Measurements from ENCODE around the gene NOC3L. TPM values are rescaled to one million over a fixed set of nuclear protein-coding genes. Genes with fewer than 3 reads are reported as not detected.
"Not testable (repeated sequence)": the region's sequence is repeated elsewhere in the genome, so short reads cannot be mapped to it uniquely, and the experiment has no call there.

Gene NOC3L
- total RNA-seq, 1 donor from 2014 or later, result 20.4 TPM

GRCh38 chr10:94358480-94358879 lies 4.3 kb downstream of the NOC3L start:
- no peak overlapping the region for H3K4me3 Mint-ChIP-seq (ENCODE audit: low read depth)
- DNase-seq (ENCODE audit: low spot score, unreplicated experiment), result no peak
- no peak for TF ChIP-seq CTCF (IDR thresholded peaks at IDR 0.05; ENCODE audit: unreplicated experiment)
- no peaks in the 10 kb centered on the region for H3K9me3 Mint-ChIP-seq (ENCODE audit: low read depth)
- H3K4me1 Mint-ChIP-seq (ENCODE audit: low read depth), result peaks cover 13% of the 10 kb centered on the region
- H3K27ac Mint-ChIP-seq, result no peak overlapping the region
- peaks cover 16% of the 10 kb centered on the region for H3K36me3 Mint-ChIP-seq (ENCODE audit: insufficient read depth)
- H3K27me3 Mint-ChIP-seq, result no peaks in the 10 kb centered on the region

GRCh38 chr10:94357193-94357592 lies 5.5 kb downstream of the NOC3L start:
- DNase-seq (ENCODE audit: low spot score, unreplicated experiment), result no peak
- Mint-ChIP-seq H3K4me1 (ENCODE audit: low read depth) (peaks cover 10% of the 10 kb centered on the region), H3K4me3 (ENCODE audit: low read depth) (no peak overlapping the region), H3K27ac (no peak overlapping the region), H3K27me3 (no peaks in the 10 kb centered on the region), H3K9me3 (ENCODE audit: low read depth) (no peaks in the 10 kb centered on the region), H3K36me3 (ENCODE audit: insufficient read depth) (peaks cover 18% of the 10 kb centered on the region)
- no peak for TF ChIP-seq CTCF (IDR thresholded peaks at IDR 0.05; ENCODE audit: unreplicated experiment)

GRCh38 chr10:94355841-94356240 lies 6.9 kb downstream of the NOC3L start:
- Mint-ChIP-seq H3K36me3 (ENCODE audit: insufficient read depth) (peaks cover 17% of the 10 kb centered on the region), H3K27ac (no peak overlapping the region), H3K4me3 (ENCODE audit: low read depth) (no peak overlapping the region), H3K4me1 (ENCODE audit: low read depth) (no peaks in the 10 kb centered on the region), H3K27me3 (no peaks in the 10 kb centered on the region), H3K9me3 (ENCODE audit: low read depth) (no peaks in the 10 kb centered on the region)
- DNase-seq (ENCODE audit: low spot score, unreplicated experiment), result no peak
- no peak for TF ChIP-seq CTCF (IDR thresholded peaks at IDR 0.05; ENCODE audit: unreplicated experiment)

GRCh38 chr10:94353336-94353735 lies 9.4 kb downstream of the NOC3L start:
- no peak for DNase-seq (ENCODE audit: low spot score, unreplicated experiment)
- H3K27ac Mint-ChIP-seq, result no peak overlapping the region
- no peaks in the 10 kb centered on the region for H3K4me1 Mint-ChIP-seq (ENCODE audit: low read depth)
- H3K36me3 Mint-ChIP-seq (ENCODE audit: insufficient read depth), result peaks cover 15% of the 10 kb centered on the region
- H3K4me3 Mint-ChIP-seq (ENCODE audit: low read depth), result no peak overlapping the region
- no peaks in the 10 kb centered on the region for H3K27me3 Mint-ChIP-seq
- no peaks in the 10 kb centered on the region for H3K9me3 Mint-ChIP-seq (ENCODE audit: low read depth)
- TF ChIP-seq CTCF (IDR thresholded peaks at IDR 0.05; ENCODE audit: unreplicated experiment), result no peak

- DNase-seq (ENCODE audit: low spot score, unreplicated experiment), result no peak
- H3K36me3 Mint-ChIP-seq (ENCODE audit: insufficient read depth), result peaks cover 13% of the 10 kb centered on the region
- H3K9me3 Mint-ChIP-seq (ENCODE audit: low read depth), result no peaks in the 10 kb centered on the region
- no peaks in the 10 kb centered on the region for H3K27me3 Mint-ChIP-seq
- no peak overlapping the region for H3K27ac Mint-ChIP-seq
- no peak for TF ChIP-seq CTCF (IDR thresholded peaks at IDR 0.05; ENCODE audit: unreplicated experiment)
- H3K4me1 Mint-ChIP-seq (ENCODE audit: low read depth), result no peaks in the 10 kb centered on the region
- H3K4me3 Mint-ChIP-seq (ENCODE audit: low read depth), result no peak overlapping the region
Measured at GRCh38 chr10:94351089-94351488, 11.7 kb downstream of the NOC3L start.

- not testable (repeated sequence) for H3K4me1 Mint-ChIP-seq (ENCODE audit: low read depth); H3K27me3 Mint-ChIP-seq; H3K27ac Mint-ChIP-seq; H3K9me3 Mint-ChIP-seq (ENCODE audit: low read depth); DNase-seq (ENCODE audit: low spot score, unreplicated experiment); H3K4me3 Mint-ChIP-seq (ENCODE audit: low read depth)
- H3K36me3 Mint-ChIP-seq (ENCODE audit: insufficient read depth), result peaks cover 13% of the 10 kb centered on the region
Measured at GRCh38 chr10:94350500-94350899, 12.2 kb downstream of the NOC3L start.
